H1 (cell line): ENCODE data around the gene LTO1. TPM values are rescaled to one million over a fixed set of nuclear protein-coding genes. Genes with fewer than 3 reads are reported as not detected.

Experiments used
- CTCF ChIA-PET: fragments of 300-600 bp; sonication (Branson Sonifier 250); formaldehyde crosslinking; loops from one replicate; lab custom pipeline; 2021; ENCODE audit not compliant: partially characterized antibody; lab: Charles Lee
- POLR2A ChIA-PET: fragments of 300-600 bp; sonication (Branson Sonifier 250); formaldehyde crosslinking; loops from one replicate; lab custom pipeline; 2021; ENCODE audit warnings: inconsistent platforms; ENCODE audit not compliant: partially characterized antibody; lab: Charles Lee
- DNase-seq, 2 experiments: peaks; one replicate each; pipeline versions ENCODE4 v3.0.0 to v3.0.0-alpha.2; 2010 to 2022; ENCODE audit warnings: low spot score in 2 of 2, low read depth in 1 of 2, mixed read lengths in 1 of 2
- FAIRE-seq: peaks from 2 replicates; lab custom pipeline; 2011; peaks lifted over from hg19 to GRCh38; lab: Jason Lieb, UNC
- H2AFZ ChIP-seq: 2 replicates; pipeline ENCODE4 v1.8.1; 2012; ENCODE audit warnings: low read length, inconsistent platforms
- H2AK5ac ChIP-seq: 2 replicates; pipeline ENCODE4 v1.6.1; 2013; ENCODE audit warnings: low read depth, low read length
- H2BK120ac ChIP-seq: replicated peaks from 2 replicates; pipeline ENCODE3; 2013; ENCODE audit warnings: low read depth, low read length, inconsistent platforms
- H2BK12ac ChIP-seq: 2 replicates; pipeline ENCODE4 v1.6.1; 2013; ENCODE audit warnings: low read depth, low read length
- H2BK15ac ChIP-seq: 2 replicates; pipeline ENCODE4 v1.6.1; 2013; ENCODE audit warnings: low read length
- H2BK20ac ChIP-seq: 2 replicates; pipeline ENCODE4 v1.6.1; 2013; ENCODE audit warnings: low read length
- H2BK5ac ChIP-seq: 2 replicates; pipeline ENCODE4 v1.6.1; 2013; ENCODE audit warnings: low read depth, low read length
- H3K14ac ChIP-seq: 2 replicates; pipeline ENCODE4 v1.6.1; 2013; ENCODE audit warnings: inconsistent platforms; ENCODE audit not compliant: insufficient read length
- H3K18ac ChIP-seq: 2 replicates; pipeline ENCODE4 v1.6.1; 2013; ENCODE audit warnings: low read length; ENCODE audit errors: extremely low read depth
- H3K23ac ChIP-seq: 2 replicates; pipeline ENCODE4 v1.6.1; 2013; ENCODE audit warnings: inconsistent platforms; ENCODE audit not compliant: insufficient read length
- H3K23me2 ChIP-seq: 2 replicates; pipeline ENCODE4 v1.6.1; 2013; ENCODE audit warnings: low read depth, low read length
- H3K27ac ChIP-seq: 2 replicates; pipeline ENCODE4 v1.6.1; 2011; ENCODE audit warnings: low read depth, low read length, inconsistent platforms
- H3K27me3 ChIP-seq, 4 experiments: replicated peaks in 1 of 4; 1 replicate in 1 of 4; 2 replicates in 3 of 4; pipeline versions ENCODE4 v1.6.1 to v1.8.1; 2011 to 2013; ENCODE audit warnings: low read length in 3 of 4, mild to moderate bottlenecking in 3 of 4, inconsistent platforms in 2 of 4, mixed read lengths in 2 of 4, moderate library complexity in 1 of 4; ENCODE audit not compliant: control insufficient read depth in 3 of 4, insufficient read depth in 3 of 4; ENCODE audit errors: extremely low read depth in 1 of 4
- H3K36me3 ChIP-seq, 4 experiments: 2 replicates each; pipeline versions ENCODE4 v1.6.1 to v1.8.1; 2011 to 2013; ENCODE audit warnings: mild to moderate bottlenecking in 4 of 4, low read length in 3 of 4, moderate library complexity in 2 of 4, control low read depth in 1 of 4, inconsistent platforms in 1 of 4; ENCODE audit not compliant: insufficient read depth in 4 of 4, control insufficient read depth in 2 of 4
- H3K4ac ChIP-seq: replicated peaks from 2 replicates; pipeline ENCODE3; 2013; ENCODE audit warnings: low read length, low read depth, mixed read lengths, inconsistent platforms; ENCODE audit not compliant: insufficient read length
- H3K4me1 ChIP-seq, 4 experiments: replicated peaks in 1 of 4; 1 replicate in 1 of 4; 2 replicates in 3 of 4; pipeline versions ENCODE4 v1.6.1 to v1.8.1; 2011 to 2013; ENCODE audit warnings: low read length in 3 of 4, inconsistent platforms in 2 of 4, mixed read lengths in 1 of 4; ENCODE audit not compliant: insufficient read depth in 4 of 4, control insufficient read depth in 3 of 4
- H3K4me2 ChIP-seq, 2 experiments: 2 replicates each; pipeline versions ENCODE4 v1.6.1 to v1.8.1; 2011 to 2013; ENCODE audit warnings: low read depth in 2 of 2, low read length in 2 of 2, control low read depth in 1 of 2, inconsistent platforms in 1 of 2, mild to moderate bottlenecking in 1 of 2; ENCODE audit not compliant: insufficient read depth in 1 of 2
- H3K4me3 ChIP-seq, 4 experiments: fragments of 200-600, 300-600 bp in 1 of 4; sonication (generic), shearing (Covaris generic), sonication (Bioruptor Twin) in 1 of 4; 2 replicates each; pipeline versions ENCODE4 v1.5.1 to v1.8.1; 2011 to 2016; ENCODE audit warnings: low read length in 4 of 4, low read depth in 3 of 4, control low read depth in 2 of 4, inconsistent platforms in 2 of 4, mild to moderate bottlenecking in 2 of 4, mixed read lengths in 1 of 4, moderate library complexity in 1 of 4; ENCODE audit not compliant: insufficient read depth in 2 of 4; ENCODE audit errors: extremely low read depth in 1 of 4
- H3K56ac ChIP-seq: replicated peaks from 2 replicates; pipeline ENCODE3; 2013; ENCODE audit warnings: low read depth, mild to moderate bottlenecking, mixed read lengths, low read length, inconsistent platforms; ENCODE audit not compliant: insufficient read length
- H3K79me1 ChIP-seq: 2 replicates; pipeline ENCODE4 v1.6.1; 2013; ENCODE audit warnings: low read depth, low read length, control low read depth
- H3K79me2 ChIP-seq, 2 experiments: 2 replicates each; pipeline versions ENCODE4 v1.6.1 to v1.8.1; 2012 to 2013; ENCODE audit warnings: low read length in 2 of 2, mild to moderate bottlenecking in 2 of 2, inconsistent platforms in 1 of 2; ENCODE audit not compliant: insufficient read depth in 2 of 2, control insufficient read depth in 1 of 2
- H3K9ac ChIP-seq, 4 experiments: replicated peaks in 1 of 4; 1 replicate in 1 of 4; 2 replicates in 3 of 4; pipeline versions ENCODE4 v1.6.1 to v1.8.1; 2011 to 2013; ENCODE audit warnings: low read depth in 3 of 4, low read length in 3 of 4, control low read depth in 2 of 4, mild to moderate bottlenecking in 2 of 4, moderate library complexity in 2 of 4, inconsistent platforms in 1 of 4; ENCODE audit errors: extremely low read depth in 1 of 4
- H3K9me3 ChIP-seq, 2 experiments: 2 replicates each; pipeline versions ENCODE4 v1.6.1 to v1.8.1; 2012 to 2013; ENCODE audit warnings: mild to moderate bottlenecking in 2 of 2, moderate library complexity in 2 of 2, control low read depth in 1 of 2, inconsistent platforms in 1 of 2, low read depth in 1 of 2, low read length in 1 of 2, mixed read lengths in 1 of 2; ENCODE audit not compliant: insufficient read depth in 2 of 2
- H4K20me1 ChIP-seq, 2 experiments: replicated peaks in 1 of 2; 2 replicates each; pipeline versions ENCODE3 to v1.8.1; 2011 to 2013; ENCODE audit warnings: inconsistent platforms in 2 of 2, low read length in 2 of 2, mild to moderate bottlenecking in 1 of 2; ENCODE audit not compliant: insufficient read depth in 2 of 2, control insufficient read depth in 1 of 2
- H4K5ac ChIP-seq: 2 replicates; pipeline ENCODE4 v1.6.1; 2013; ENCODE audit warnings: low read length, low read depth, mixed read lengths, inconsistent platforms; ENCODE audit not compliant: insufficient read length
- H4K8ac ChIP-seq: 2 replicates; pipeline ENCODE4 v1.8.0; 2013; ENCODE audit warnings: mild to moderate bottlenecking, moderate library complexity, low read length, inconsistent platforms; ENCODE audit not compliant: insufficient read depth; ENCODE audit errors: extremely low read depth
- H4K91ac ChIP-seq: replicated peaks from 2 replicates; pipeline ENCODE3; 2013; ENCODE audit warnings: low read length, mixed read lengths, inconsistent platforms; ENCODE audit not compliant: insufficient read length
- BACH1 ChIP-seq: IDR thresholded peaks from 2 replicates; pipeline ENCODE4 v1.6.1; 2012; ENCODE audit warnings: low read length, improper control_type of control experiment
- CEBPB ChIP-seq: IDR thresholded peaks from 2 replicates; pipeline ENCODE4 v1.6.1; 2012; ENCODE audit warnings: low read depth, low read length
- FOSL1 ChIP-seq: IDR thresholded peaks from 2 replicates; pipeline ENCODE4 v1.6.1; 2011; ENCODE audit warnings: mild to moderate bottlenecking, low read depth, low read length, moderate library complexity; ENCODE audit not compliant: insufficient read depth
- GABPA ChIP-seq: IDR thresholded peaks from 2 replicates; pipeline ENCODE4 v1.6.1; 2011; ENCODE audit warnings: mild to moderate bottlenecking, low read length, moderate library complexity, borderline replicate concordance; ENCODE audit not compliant: insufficient read depth
- HDAC2 ChIP-seq, 2 experiments: fragments of 300-600 bp in 1 of 2; sonication (generic) in 1 of 2; IDR thresholded peaks; 2 replicates each; pipeline ENCODE4 v1.6.1; 2011 to 2012; ENCODE audit warnings: low read depth in 2 of 2, low read length in 2 of 2, mild to moderate bottlenecking in 2 of 2, moderate library complexity in 2 of 2, borderline replicate concordance in 1 of 2, inconsistent platforms in 1 of 2
- RBBP5 ChIP-seq: IDR thresholded peaks from 2 replicates; pipeline ENCODE4 v1.7.1; 2012; ENCODE audit warnings: low read depth, mild to moderate bottlenecking, inconsistent platforms, low read length, moderate library complexity, borderline replicate concordance
- SP2 ChIP-seq: IDR thresholded peaks from 2 replicates; pipeline ENCODE4 v1.6.1; 2012; ENCODE audit warnings: mild to moderate bottlenecking, low read length, inconsistent platforms
- SP4 ChIP-seq: IDR thresholded peaks from 2 replicates; pipeline ENCODE4 v1.6.1; 2012; ENCODE audit warnings: low read length, inconsistent platforms
- SUZ12 ChIP-seq: fragments of 200-600 bp; sonication (generic); IDR thresholded peaks from 2 replicates; pipeline ENCODE4 v1.6.1; 2012; ENCODE audit warnings: mild to moderate bottlenecking, inconsistent platforms, low read length, moderate library complexity, mixed read lengths
- TAF7 ChIP-seq: optimal IDR thresholded peaks from 2 replicates; pipeline ENCODE3; 2011; ENCODE audit warnings: low read depth, mild to moderate bottlenecking, inconsistent platforms, low read length, moderate library complexity, borderline replicate concordance
- TBP ChIP-seq: IDR thresholded peaks from 2 replicates; pipeline ENCODE4 v1.6.1; 2011; ENCODE audit warnings: low read depth, low read length, improper control_type of control experiment
- WGBS, 2 experiments: shearing (Covaris generic) in 1 of 2; methylation state at CpG; one replicate each; pipeline versions ENCODE4 v1.1.6 to v1.1.7; 2013 to 2015; ENCODE audit warnings: low lambda C conversion rate in 2 of 2, mixed read lengths in 2 of 2, inconsistent platforms in 1 of 2, low coverage in 1 of 2, missing lambda C conversion rate in 1 of 2; ENCODE audit not compliant: insufficient replicate concordance in 2 of 2, insufficient coverage in 1 of 2, insufficient read length in 1 of 2; ENCODE audit errors: extremely low coverage in 1 of 2, missing lambda C conversion rate in 1 of 2; 5-methylcytosine and 5-hydroxymethylcytosine counted together
- polyA plus RNA-seq, 7 experiments: library from polyadenylated mRNA; depleted of rRNA in 3 of 7; stranded (reverse) in 5 of 7; unstranded in 2 of 7; fragments of >200 nt in 5 of 7; fragments of 200-250 nt in 2 of 7; gene quantifications; 1 replicate in 5 of 7; 2 replicates in 1 of 7; 4 replicates in 1 of 7; pipeline versions ENCODE4 v1.2.1 to v1.2.3, GENCODE V29; 2011 to 2013; ENCODE audit warnings: missing spikeins in 2 of 7, mixed read lengths in 2 of 7
- total RNA-seq: library from RNA; stranded (reverse); fragmentation: NEBNext Ultra II Directional; extraction: Animal tissue kit (Norgen Biotek cat#: 25700); gene quantifications from 2 replicates; pipeline ENCODE4 v1.2.1, GENCODE V29; 2021
- TF ChIP-seq, protein P1 (sequence below): IDR thresholded peaks from 2 replicates; pipeline ENCODE4 v1.6.1; 2011; ENCODE audit warnings: low read length, improper control_type of control experiment

LTO1 gene
- total and polyA plus RNA-seq, 2 of the 8 experiments (the other 6 are each of a cell fraction or from before 2014, with no cell fraction given) = 15.4 to 21.3 TPM

DNA sequence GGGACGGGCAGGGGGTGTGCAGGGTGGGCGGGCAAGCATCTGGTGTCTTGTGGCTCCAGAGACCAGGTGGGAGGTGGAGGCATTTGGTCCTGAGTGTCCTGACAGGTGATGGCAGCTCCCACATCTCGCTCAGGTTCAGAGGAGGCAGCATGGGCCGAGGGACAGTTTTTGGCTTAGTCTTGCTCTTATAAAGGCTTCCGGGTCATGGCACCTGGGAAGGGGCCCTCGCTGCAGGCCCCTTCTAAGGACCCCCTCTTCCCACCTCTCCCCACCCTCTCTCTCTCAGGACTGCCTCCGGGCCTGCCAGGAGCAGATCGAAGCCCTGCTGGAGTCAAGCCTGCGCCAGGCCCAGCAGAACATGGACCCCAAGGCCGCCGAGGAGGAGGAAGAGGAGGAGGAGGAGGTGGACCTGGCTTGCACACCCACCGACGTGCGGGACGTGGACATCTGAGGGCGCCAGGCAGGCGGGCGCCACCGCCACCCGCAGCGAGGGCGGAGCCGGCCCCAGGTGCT is 24.3 kb downstream of the LTO1 start:
- Histone ChIP-seq H2BK15ac (no peak overlapping the region), H2BK20ac (no peak overlapping the region), H3K4me2 (no peak overlapping the region), H3K14ac (no peak overlapping the region), H3K56ac (no peak overlapping the region), H2AK5ac (no peak overlapping the region), H2BK5ac (no peak overlapping the region), H2AFZ (no peak overlapping the region), H2BK12ac (no peak overlapping the region), H3K9me3 (no peaks in the 10 kb centered on the region), H2BK120ac (no peak overlapping the region), H3K36me3 (peaks cover 30 to 81% (median 54%) of the 10 kb centered on the region in 4 experiments), H3K9ac (no peak overlapping the region), H4K91ac (no peak overlapping the region), H3K4me3 (no peak overlapping the region), H3K27ac (no peak overlapping the region), H3K4me1 (peaks cover 0 to 3% (median 0%) of the 10 kb centered on the region in 4 experiments; a peak in 2 of 7 replicates), H3K79me1 (peaks cover 2% of the 10 kb centered on the region), H3K79me2 (no peaks in the 10 kb centered on the region; a peak in 1 of 4 replicates), H3K23me2 (no peaks in the 10 kb centered on the region; the same call in 1 of the 2 replicates), H3K27me3 (no peaks in the 10 kb centered on the region), H4K5ac (no peak overlapping the region), H4K8ac (no peak overlapping the region), H4K20me1 (peaks cover 14 to 20% of the 10 kb centered on the region in 2 experiments), H3K23ac (no peak overlapping the region), H3K18ac (no peak overlapping the region), H3K4ac (no peak overlapping the region)
- POLR2A ChIA-PET = interaction anchor here (1.4 kb wide), 1 partner anchor 12 kb away, joined by 3 read pairs; no protein-coding TSS in a partner anchor
- DNase-seq (no peak), FAIRE-seq (no peak)
- CTCF ChIA-PET = interaction anchor here (0.6 kb wide), 1 partner anchor 205 kb away, joined by 4 read pairs; no protein-coding TSS in a partner anchor
- TF ChIP-seq, protein P1, sequence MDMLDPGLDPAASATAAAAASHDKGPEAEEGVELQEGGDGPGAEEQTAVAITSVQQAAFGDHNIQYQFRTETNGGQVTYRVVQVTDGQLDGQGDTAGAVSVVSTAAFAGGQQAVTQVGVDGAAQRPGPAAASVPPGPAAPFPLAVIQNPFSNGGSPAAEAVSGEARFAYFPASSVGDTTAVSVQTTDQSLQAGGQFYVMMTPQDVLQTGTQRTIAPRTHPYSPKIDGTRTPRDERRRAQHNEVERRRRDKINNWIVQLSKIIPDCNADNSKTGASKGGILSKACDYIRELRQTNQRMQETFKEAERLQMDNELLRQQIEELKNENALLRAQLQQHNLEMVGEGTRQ = no peak
- TF ChIP-seq SP4 = no peak
- TF ChIP-seq BACH1 = no peak
- no peak for TF ChIP-seq FOSL1
- no peak for TF ChIP-seq TBP
- TF ChIP-seq RBBP5 = no peak
- TF ChIP-seq GABPA = no peak
- TF ChIP-seq HDAC2 (IDR thresholded peaks at IDR 0.05; ENCODE audit: borderline replicate concordance in 1 of 2, low read depth in 2 of 2, low read length in 2 of 2) = no peak
- no peak for TF ChIP-seq SP2
- no peak for TF ChIP-seq SUZ12
- no peak for TF ChIP-seq TAF7
- TF ChIP-seq CEBPB = no peak
- 95% methylated on average over 21 of the region's 23 CpGs; no CpG with 5 or more reads in 1 of the 2 experiments for WGBS, 2 experiments
